GM12865 (cell line): ENCODE measurements around the gene TSPAN4.

Experiments
- DNase-seq: peaks from one replicate; pipeline ENCODE4 v3.0.0; 2010; ENCODE audit warnings: low read depth
- H3K4me3 ChIP-seq: 2 replicates; pipeline ENCODE4 v1.5.1; 2011; ENCODE audit warnings: mild to moderate bottlenecking, low read depth, low read length, control low read depth
- CTCF ChIP-seq: IDR thresholded peaks from 2 replicates; pipeline ENCODE4 v1.5.1; 2011; ENCODE audit warnings: low read length, control low read depth, low read depth, inconsistent platforms; ENCODE audit not compliant: insufficient read depth; ENCODE audit errors: missing control alignments

Gene TSPAN4

GRCh38 chr11:912266-912665 lies 69.6 kb downstream of the TSPAN4 start:
- no peak for TF ChIP-seq CTCF
- DNase-seq, result no peak
- no peak overlapping the region for H3K4me3 ChIP-seq

- H3K4me3 ChIP-seq, result no peak overlapping the region
- TF ChIP-seq CTCF, result no peak
- no peak for DNase-seq
Observed at GRCh38 chr11:913043-913442, 70.4 kb downstream of the TSPAN4 start.

GRCh38 chr11:914204-914603 lies 71.6 kb downstream of the TSPAN4 start:
- DNase-seq, result no peak
- H3K4me3 ChIP-seq, result no peak overlapping the region
- TF ChIP-seq CTCF, result no peak

- TF ChIP-seq CTCF, result no peak
- DNase-seq, result no peak
- no peak overlapping the region for H3K4me3 ChIP-seq
Observed at GRCh38 chr11:914747-915501, 72.3 kb downstream of the TSPAN4 start.
